GM18873 (cell line): ENCODE measurements around the gene ATXN3L.

Experiments
- ATAC-seq: cut with Tn5 transposase; IDR thresholded peaks from one replicate; pipeline ENCODE4 v1.9.1; 2021; ENCODE audit warnings: mild to moderate bottlenecking, moderate library complexity, moderate number of reproducible peaks; ENCODE audit not compliant: unreplicated experiment, low FRiP score

The ATXN3L gene

GRCh38 chrX:13271511-13271910 is 48.3 kb downstream of the ATXN3L start:
- ATAC-seq: no peak

DNA sequence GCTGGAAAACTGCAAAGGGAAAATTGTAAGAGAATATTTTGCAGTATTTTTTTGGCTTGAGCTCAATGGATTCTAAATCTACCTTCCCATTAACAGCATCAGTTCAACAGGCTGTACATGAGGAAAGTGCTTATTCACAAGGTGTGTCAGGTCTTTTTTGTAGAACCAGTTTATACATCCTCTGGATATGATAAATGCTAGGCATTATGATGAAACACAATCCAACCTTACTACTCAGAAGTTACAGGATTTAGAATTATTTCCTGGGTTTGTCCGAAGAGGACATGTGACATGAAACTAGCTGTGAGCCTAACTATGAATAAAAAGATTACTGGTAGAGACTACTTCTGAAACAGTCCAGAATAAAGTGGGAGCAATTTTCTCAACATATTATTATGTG is 49.5 kb downstream of the ATXN3L start:
- ATAC-seq: no peak

DNA sequence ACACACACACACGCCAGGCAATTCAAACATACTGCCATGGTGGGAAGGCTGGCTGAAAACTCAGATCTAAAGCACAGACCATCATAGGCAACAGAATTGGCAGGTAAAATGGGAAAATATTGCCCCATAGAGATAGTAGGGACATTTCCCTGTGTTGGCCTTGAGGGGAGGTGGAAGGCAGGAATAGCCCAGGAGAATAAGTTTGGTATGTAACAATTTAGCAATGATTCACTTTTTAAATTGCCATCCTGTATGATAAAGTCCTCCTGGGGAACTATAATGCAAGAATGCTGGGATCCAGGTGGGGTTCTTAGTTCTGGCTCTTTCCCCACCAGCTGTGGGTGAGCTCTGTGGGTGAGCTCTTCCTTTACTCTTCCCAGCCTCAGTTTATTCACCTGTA is 51.0 kb downstream of the ATXN3L start:
- ATAC-seq: no peak
